ENCODE measurements around the gene HDAC3. TPM values are rescaled to one million over a fixed set of nuclear protein-coding genes. Genes with fewer than 3 reads are reported as not detected.
A peak's percentile ranks its signal among the peaks of the same experiment; 100 is the strongest.

Gene HDAC3
- total RNA-seq, 2 donors from 2014 or later: 80.0 to 128 TPM

DNA sequence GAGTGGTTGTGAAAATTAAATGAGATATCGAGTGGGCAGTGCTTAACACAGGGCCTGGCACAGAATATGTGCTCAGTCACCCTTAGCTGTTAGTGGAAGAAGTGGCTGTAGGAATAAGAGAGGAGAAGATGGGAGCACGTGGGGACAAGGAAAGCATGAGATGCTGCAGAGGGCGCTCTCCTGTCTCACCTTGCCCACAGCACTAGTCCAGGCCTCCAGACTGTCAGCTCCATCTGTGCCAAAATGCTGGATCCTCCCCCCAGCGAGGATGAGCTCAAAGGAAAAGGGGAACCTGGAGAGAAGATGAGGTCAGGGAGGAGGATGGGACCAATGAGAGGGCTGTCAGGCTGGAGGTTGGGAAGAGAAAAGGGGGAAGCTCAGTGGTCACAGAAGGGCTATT is 32.9 kb upstream of the HDAC3 start:
- ATAC-seq (no peak), DNase-seq (ENCODE audit: low spot score) (peak; percentile 46)
- Mint-ChIP-seq H3K4me1 (ENCODE audit: low read depth in 2 of 2) (peaks cover 3 to 4% of the 10 kb centered on the region in 2 donors), H3K27ac (no peak overlapping the region), H3K9me3 (no peaks in the 10 kb centered on the region), H3K27me3 (no peaks in the 10 kb centered on the region), H3K4me3 (no peak overlapping the region), H3K36me3 (no peaks in the 10 kb centered on the region)

DNA sequence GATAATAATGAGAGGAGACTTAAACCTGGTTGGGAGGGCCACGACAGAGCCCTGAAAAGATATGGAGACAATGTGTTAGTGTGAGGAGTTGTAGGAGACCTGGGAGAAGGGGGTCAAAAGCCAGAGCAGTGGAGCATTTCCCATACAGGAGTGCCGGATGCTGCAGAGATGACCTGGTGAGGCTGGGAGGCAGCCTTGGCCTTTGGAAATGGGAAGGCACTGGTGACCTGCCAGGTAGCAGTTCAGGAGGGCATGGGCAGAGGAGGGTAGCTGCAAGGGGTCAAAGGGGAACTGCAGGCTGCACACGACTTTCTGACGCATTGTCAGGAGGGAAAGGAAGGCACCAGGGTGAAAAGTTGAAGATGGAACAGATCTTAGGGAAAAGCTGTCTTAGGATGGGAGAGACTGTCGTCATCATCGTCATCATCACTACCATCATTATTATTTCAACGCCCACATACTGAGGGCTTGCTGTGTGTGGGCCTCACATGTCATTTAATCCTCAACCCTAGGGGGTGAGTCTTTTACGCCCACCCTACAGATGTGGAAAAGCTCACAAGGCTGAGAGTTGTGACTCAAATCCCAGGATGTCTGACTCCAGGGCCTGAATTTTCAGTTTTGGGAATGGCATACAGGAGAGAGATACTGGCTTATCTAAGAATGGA is 32.1 kb upstream of the HDAC3 start:
- Mint-ChIP-seq H3K27ac (no peak overlapping the region), H3K36me3 (no peaks in the 10 kb centered on the region), H3K4me3 (no peak overlapping the region), H3K9me3 (no peaks in the 10 kb centered on the region), H3K27me3 (no peaks in the 10 kb centered on the region), H3K4me1 (ENCODE audit: low read depth in 2 of 2) (peaks cover 3 to 4% of the 10 kb centered on the region in 2 donors)
- DNase-seq (ENCODE audit: low spot score) (peak; percentile 16), ATAC-seq (no peak)

DNA sequence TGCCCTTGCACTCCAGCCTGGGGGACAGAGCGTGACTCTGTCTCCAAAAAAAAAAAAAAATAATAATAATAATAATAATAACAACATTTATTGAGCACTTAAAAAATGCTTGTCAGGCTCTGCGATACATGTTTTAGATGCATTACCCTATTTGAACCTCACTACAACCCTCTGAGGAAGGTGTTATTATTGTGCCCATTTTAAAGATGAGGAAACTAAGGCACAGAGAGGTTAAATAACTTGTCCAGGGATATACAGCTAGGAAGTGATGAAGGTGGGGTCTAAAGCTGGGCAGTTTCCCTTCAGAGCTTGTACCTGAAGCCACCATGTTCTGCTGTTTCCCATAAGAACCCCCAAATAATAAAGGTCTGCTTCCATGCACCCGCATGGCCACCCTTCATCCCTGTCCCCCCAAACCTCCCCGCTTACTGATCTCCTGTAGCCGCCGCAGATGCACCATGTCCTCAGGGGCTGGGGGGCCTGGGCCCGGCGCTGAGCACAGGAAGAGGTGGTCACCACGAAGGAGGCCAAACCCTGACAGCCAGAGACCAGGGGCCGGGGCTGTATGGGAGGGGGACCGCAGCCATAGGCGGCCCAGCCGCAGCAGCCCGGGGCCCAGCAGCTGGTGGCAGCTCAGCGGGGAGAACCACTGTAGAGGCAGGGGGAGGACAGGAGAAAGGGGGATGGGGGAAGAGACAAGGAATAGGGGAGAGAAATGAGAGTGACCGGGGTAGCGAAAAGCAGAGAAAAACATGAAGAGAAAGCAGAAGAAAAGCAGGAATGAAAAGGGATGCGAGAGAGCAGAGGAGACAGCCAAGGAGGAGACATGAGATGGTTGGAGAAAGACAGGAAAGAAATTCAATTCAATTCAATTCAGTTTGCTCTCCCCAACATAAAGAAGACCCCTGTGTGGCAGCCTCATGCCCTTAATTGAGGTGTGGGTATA is 29.6 kb upstream of the HDAC3 start:
- H3K9me3 Mint-ChIP-seq: no peaks in the 10 kb centered on the region
- no peak overlapping the region for H3K4me3 Mint-ChIP-seq
- peaks cover 3 to 4% of the 10 kb centered on the region in 2 donors for H3K4me1 Mint-ChIP-seq (ENCODE audit: low read depth in 2 of 2)
- DNase-seq (ENCODE audit: low spot score) (no peak), ATAC-seq (no peak)
- no peaks in the 10 kb centered on the region for H3K27me3 Mint-ChIP-seq
- no peak overlapping the region for H3K27ac Mint-ChIP-seq
- no peaks in the 10 kb centered on the region for H3K36me3 Mint-ChIP-seq

DNA sequence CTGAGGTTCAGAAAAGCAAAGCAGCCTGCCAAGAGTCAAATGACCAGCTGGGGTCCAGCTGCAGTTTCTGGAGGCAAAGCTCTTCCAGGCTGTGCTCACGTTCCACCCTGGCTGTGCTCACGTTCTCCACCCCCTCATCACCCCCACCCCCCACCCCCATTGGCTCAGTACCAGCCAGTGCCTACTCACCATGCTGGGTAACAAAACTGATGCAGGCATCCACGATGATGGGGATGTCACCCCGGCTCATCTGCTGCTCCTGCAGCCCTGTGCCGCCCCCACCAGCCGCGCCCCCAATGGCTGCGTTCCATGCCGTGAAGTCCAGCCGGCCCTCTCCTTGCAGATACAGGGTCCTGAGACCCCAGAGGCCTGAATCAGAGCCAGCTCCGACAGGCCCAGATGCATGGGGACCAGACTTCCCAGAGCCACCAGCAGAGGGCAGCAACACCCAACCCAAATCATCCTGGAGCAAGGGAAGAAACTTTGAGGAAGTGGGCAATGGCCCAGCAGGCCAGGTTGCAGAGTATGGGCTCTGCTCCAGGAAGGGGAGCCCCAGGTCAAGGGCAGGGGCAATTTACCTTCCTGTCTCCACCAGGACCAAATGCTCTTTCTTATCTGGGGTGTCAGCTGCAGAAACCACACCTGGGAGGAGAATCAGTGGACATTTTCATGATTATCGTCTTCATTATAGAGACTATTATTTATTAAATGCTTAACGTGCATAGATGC is 28.2 kb upstream of the HDAC3 start:
- DNase-seq (ENCODE audit: low spot score) (peak; percentile 68), ATAC-seq (peak; percentile 85 to 86)
- no peaks in the 10 kb centered on the region for H3K9me3 Mint-ChIP-seq
- H3K36me3 Mint-ChIP-seq: no peaks in the 10 kb centered on the region
- no peak overlapping the region for H3K27ac Mint-ChIP-seq
- no peak overlapping the region for H3K4me3 Mint-ChIP-seq
- H3K27me3 Mint-ChIP-seq: no peaks in the 10 kb centered on the region
- H3K4me1 Mint-ChIP-seq (ENCODE audit: low read depth in 2 of 2): peaks cover 3 to 4% of the 10 kb centered on the region in 2 donors

DNA sequence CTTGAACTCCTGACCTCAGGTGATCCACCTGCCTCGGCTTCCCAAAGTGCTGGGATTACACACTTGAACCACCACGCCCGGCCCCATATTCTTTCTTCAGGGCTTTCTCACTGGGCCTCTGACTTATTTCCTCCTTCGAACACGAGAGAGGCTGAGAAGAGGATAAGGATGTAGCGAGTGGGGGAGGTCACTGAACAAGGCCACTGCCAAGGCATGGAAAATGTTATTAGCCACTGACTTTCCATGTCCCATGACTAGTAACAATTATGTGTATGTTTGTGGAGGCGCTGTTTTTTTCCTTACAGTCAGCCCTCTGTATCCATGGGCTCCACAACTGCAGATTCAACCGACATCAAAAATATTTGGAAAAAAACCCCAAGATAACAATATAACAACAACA is 26.9 kb upstream of the HDAC3 start:
- no peaks in the 10 kb centered on the region for H3K27me3 Mint-ChIP-seq
- H3K4me1 Mint-ChIP-seq (ENCODE audit: low read depth in 2 of 2): peaks cover 4 to 6% of the 10 kb centered on the region in 2 donors
- DNase-seq (ENCODE audit: low spot score) (no peak), ATAC-seq (no peak)
- no peaks in the 10 kb centered on the region for H3K36me3 Mint-ChIP-seq
- no peaks in the 10 kb centered on the region for H3K9me3 Mint-ChIP-seq
- no peak overlapping the region for H3K4me3 Mint-ChIP-seq
- no peak overlapping the region for H3K27ac Mint-ChIP-seq

DNA sequence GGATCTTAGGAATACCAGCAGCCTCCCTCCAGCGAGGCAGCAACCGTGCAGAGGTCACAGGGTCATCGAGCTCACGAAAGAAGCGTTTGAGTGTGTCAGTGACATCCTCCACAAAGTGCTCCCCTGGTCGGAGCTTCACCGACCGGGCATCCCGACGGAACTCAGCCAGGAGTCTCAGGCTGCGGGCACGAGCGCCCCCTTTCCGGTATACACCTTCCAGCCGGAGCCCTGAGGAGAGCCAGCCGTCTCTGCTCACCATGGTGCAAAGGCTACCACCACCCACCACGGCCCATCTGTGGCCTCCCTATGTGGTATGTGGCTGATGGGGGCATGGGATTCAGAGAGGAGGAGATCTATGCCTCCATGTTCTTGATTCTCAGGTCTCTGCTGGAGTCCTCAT is 25.4 kb upstream of the HDAC3 start:
- Mint-ChIP-seq H3K27me3 (no peaks in the 10 kb centered on the region), H3K4me3 (no peak overlapping the region), H3K9me3 (no peaks in the 10 kb centered on the region), H3K27ac (no peak overlapping the region), H3K36me3 (peaks cover 10% of the 10 kb centered on the region), H3K4me1 (ENCODE audit: low read depth in 2 of 2) (peaks cover 11 to 13% of the 10 kb centered on the region in 2 donors)
- ATAC-seq (no peak), DNase-seq (ENCODE audit: low spot score) (peak; percentile 46)

DNA sequence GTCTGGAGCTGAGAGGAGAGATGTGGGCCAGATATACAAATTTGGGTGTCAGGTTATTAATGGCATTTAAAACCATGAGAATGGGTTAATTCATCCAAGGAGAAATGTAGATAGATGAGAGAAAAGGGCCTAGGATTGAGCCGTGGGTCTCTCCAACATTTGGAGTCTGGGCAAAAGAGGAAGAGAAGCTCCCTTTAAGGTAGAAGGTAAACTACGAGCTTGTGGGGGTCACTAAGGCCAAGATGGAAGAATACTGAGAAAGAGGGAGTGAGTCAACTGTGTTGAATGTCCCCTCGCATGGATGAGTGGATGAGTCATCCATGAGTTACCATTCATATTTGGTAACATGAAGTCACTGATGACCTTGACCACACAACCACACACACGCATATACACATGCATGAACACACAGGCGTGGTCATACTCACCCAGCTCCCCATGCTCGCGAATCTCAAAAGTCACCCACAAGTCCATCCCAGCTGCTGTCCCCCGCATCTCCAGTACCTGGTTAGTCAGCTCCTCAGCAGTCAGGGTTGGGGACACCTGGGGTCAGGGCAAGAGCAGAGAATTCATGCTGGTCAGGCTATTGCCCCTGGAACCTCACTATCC is 21.4 kb upstream of the HDAC3 start:
- DNase-seq (ENCODE audit: low spot score) (peak; percentile 54), ATAC-seq (peak; percentile 73 to 84)
- Mint-ChIP-seq H3K9me3 (no peaks in the 10 kb centered on the region), H3K36me3 (peaks cover 14% of the 10 kb centered on the region), H3K27me3 (no peaks in the 10 kb centered on the region), H3K4me3 (no peak overlapping the region), H3K27ac (no peak overlapping the region), H3K4me1 (ENCODE audit: low read depth in 2 of 2) (peaks cover 13 to 19% of the 10 kb centered on the region in 2 donors)

DNA sequence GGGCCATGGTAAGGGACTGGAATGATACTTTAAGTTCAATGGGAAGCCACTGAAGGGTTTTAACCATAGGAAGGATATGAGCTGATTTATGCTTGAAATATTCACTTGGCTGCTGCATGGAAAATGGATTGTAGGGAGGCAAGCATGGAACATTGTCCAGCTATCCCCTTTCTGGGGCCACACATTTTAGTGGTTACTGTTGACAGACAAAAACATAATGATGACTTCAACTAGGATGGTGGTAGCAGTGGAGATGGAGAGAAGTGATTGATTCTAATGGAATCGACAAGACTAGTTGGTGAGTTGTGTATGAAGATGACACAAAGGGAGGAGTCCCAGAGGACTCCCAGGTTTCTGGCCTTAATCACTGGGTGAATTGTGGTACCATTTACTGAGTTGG is 20.8 kb upstream of the HDAC3 start:
- peaks cover 14% of the 10 kb centered on the region for H3K36me3 Mint-ChIP-seq
- DNase-seq (ENCODE audit: low spot score): peak; percentile 46
- no peak overlapping the region for H3K27ac Mint-ChIP-seq
- no peak for ATAC-seq
- peaks cover 17 to 25% of the 10 kb centered on the region in 2 donors for H3K4me1 Mint-ChIP-seq (ENCODE audit: low read depth in 2 of 2)
- no peaks in the 10 kb centered on the region for H3K27me3 Mint-ChIP-seq
- no peaks in the 10 kb centered on the region for H3K9me3 Mint-ChIP-seq
- no peak overlapping the region for H3K4me3 Mint-ChIP-seq

DNA sequence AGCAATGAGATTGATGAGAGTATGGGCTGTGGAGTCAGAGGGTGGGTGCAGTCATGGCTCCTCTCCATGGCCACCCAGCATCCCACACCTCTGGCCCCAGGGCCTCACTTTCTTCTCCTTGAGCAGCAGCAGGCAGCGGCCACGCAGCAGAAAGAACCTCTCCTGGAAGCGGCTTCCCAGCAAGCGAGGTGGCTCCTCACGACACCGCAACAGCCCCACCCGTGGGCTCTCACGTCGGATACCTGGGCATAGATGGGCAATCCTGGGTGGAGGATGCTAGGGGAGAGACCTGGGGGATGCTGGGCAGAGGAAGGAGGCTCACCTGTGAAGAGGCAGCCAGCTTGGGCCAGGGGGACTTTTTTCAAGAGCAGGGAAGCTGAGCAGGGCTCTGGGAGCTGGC is 19.7 kb upstream of the HDAC3 start:
- peak; percentile 50 for DNase-seq (ENCODE audit: low spot score)
- ATAC-seq: no peak
- H3K27me3 Mint-ChIP-seq: no peaks in the 10 kb centered on the region
- no peak overlapping the region for H3K27ac Mint-ChIP-seq
- H3K4me3 Mint-ChIP-seq: no peak overlapping the region
- no peaks in the 10 kb centered on the region for H3K9me3 Mint-ChIP-seq
- H3K4me1 Mint-ChIP-seq (ENCODE audit: low read depth in 2 of 2): peaks cover 22 to 32% of the 10 kb centered on the region in 2 donors
- peaks cover 14% of the 10 kb centered on the region for H3K36me3 Mint-ChIP-seq

DNA sequence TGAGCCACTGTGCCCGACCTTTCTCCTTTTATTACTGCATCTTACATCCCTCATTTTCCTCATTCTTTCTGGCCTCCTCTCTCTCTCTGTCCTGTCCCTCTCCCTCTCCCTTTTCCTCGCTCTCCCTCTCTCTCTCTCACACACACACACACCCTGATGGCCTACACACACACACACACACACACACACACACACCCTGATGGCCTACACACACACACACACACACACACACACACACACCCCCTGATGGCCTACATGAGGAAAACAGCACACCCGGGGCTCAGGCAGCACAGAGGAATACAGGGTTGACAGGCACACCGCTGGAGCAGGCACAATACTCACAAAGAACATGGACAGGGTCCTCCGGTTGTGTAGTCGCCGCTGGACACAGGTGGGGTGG is 18.4 kb upstream of the HDAC3 start:
- DNase-seq (ENCODE audit: low spot score): no peak
- H3K9me3 Mint-ChIP-seq: no peaks in the 10 kb centered on the region
- H3K4me1 Mint-ChIP-seq (ENCODE audit: low read depth in 2 of 2): peaks cover 31 to 38% of the 10 kb centered on the region in 2 donors
- H3K27ac Mint-ChIP-seq: no peak overlapping the region
- H3K4me3 Mint-ChIP-seq: no peak overlapping the region
- H3K27me3 Mint-ChIP-seq: no peaks in the 10 kb centered on the region
- peaks cover 14% of the 10 kb centered on the region for H3K36me3 Mint-ChIP-seq
- no peak for ATAC-seq

DNA sequence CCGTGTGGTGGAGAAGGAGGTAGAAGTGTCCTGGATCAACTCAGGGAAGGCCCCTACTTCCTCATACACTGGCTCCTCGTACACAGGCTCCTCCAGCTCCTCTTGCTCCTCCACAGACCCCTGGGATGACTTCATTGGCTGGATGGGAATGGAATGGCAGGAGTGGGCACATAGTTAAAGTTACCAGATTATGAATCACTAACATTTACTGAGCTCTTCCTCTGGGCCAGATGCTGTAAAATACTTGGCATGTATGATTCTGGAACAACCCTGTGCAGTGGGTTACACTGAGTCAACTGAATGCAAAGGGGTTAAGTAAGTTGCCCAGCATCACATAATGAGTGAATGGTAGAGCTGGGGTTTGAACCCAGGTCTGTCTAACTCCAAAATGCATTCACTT is 17.6 kb upstream of the HDAC3 start:
- no peaks in the 10 kb centered on the region for H3K27me3 Mint-ChIP-seq
- H3K4me3 Mint-ChIP-seq: no peak overlapping the region
- H3K36me3 Mint-ChIP-seq: peaks cover 14% of the 10 kb centered on the region
- ATAC-seq: no peak
- no peaks in the 10 kb centered on the region for H3K9me3 Mint-ChIP-seq
- H3K27ac Mint-ChIP-seq: no peak overlapping the region
- DNase-seq (ENCODE audit: low spot score): no peak
- peaks cover 36 to 42% of the 10 kb centered on the region in 2 donors for H3K4me1 Mint-ChIP-seq (ENCODE audit: low read depth in 2 of 2)

DNA sequence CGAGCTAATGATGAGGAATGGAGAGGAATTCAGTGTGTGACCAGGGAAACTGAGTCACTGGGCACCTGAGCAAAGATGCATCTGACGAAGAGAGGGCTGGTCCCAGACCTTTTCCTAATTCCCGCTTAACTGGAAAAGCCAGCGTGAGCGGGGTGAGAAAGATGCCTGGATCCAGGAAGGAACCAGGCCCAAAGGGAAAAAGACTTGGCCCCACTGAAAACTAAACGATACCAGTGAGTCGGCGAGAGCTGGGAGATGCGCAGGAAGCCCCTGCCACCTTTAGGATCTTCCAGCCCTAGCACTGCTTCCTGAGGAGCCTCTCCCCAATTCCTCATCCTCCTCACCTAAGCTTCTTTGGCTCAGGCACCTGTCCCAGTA is 15.1 kb upstream of the HDAC3 start:
- H3K36me3 Mint-ChIP-seq: peaks cover 3% of the 10 kb centered on the region
- no peaks in the 10 kb centered on the region for H3K9me3 Mint-ChIP-seq
- peaks cover 34 to 36% of the 10 kb centered on the region in 2 donors for H3K4me1 Mint-ChIP-seq (ENCODE audit: low read depth in 2 of 2)

DNA sequence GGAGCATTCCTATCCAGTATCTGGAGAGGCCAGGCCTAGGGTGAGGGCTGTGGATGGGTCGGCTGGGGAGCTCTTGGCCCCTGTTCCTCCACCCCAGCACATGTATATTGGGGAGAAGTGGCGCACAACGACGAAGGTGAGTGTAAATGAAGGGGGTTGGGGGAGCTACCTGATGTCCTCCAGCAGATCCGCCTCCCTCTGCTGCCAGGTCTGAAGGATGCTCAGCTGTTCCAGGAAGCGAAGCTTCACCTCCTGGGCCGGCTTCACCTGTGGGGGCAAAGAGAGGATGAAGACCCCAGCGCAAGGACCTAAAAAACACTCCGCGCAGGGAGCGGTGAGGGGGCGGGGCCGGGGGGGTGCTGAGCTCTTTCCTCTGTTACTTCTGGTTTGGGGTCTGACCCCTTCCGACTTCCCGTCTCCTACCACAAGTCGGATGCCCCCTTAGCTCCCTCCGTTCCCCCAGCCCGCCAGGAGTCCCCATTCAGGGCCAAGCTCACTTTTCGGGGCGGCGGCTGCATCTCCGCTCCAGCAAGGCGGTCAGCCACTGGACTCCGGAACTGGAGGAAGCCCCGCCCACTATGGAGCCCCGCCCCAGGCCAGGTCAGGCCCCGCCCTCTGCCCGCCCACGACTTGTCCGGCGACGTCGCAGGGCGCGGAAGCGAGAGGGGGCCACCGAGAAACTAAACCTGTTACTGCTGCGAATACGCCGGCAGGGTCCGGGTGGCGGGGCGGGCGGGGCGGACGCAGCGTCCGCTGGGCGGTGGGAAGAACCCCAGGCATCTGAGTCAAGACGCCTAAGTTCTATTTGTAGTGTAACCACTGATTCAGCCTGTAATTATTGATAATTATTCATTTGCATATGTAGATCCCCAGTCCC is 14.4 kb upstream of the HDAC3 start, which contains the start of gene FCHSD1:
TSS of gene FCHSD1 (minus strand) at position 568 of the 877 bp plus-strand sequence. CDS start at position 518, 50 bp downstream.
- Mint-ChIP-seq H3K4me3 (peak within 1 kb of the TSS; percentile 91), H3K27me3 (no peaks in the 10 kb centered on the region), H3K4me1 (ENCODE audit: low read depth in 2 of 2) (peaks cover 32 to 36% of the 10 kb centered on the region in 2 donors), H3K27ac (peak within 1 kb of the TSS; percentile 84 to 95), H3K36me3 (peaks cover 6% of the 10 kb centered on the region), H3K9me3 (no peaks in the 10 kb centered on the region)
- DNase-seq (ENCODE audit: low spot score) (peak; percentile 87), ATAC-seq (peak; percentile 97 to 99)

More for the DNA sequence above, 15.1 kb upstream of the HDAC3 start:
- H3K27ac Mint-ChIP-seq: peak overlapping the region; percentile 84 to 95
- ATAC-seq (no peak), DNase-seq (ENCODE audit: low spot score) (no peak)
- no peaks in the 10 kb centered on the region for H3K27me3 Mint-ChIP-seq
- H3K4me3 Mint-ChIP-seq: peak overlapping the region; percentile 91
